ENCODE data around the gene SLC8A1.
A peak's percentile ranks its signal among the peaks of the same experiment; 100 is the strongest.

SLC8A1 gene

GRCh38 chr2:40450796-40451430, 977 bp downstream of the SLC8A1 start:
- TF ChIP-seq, protein P1, sequence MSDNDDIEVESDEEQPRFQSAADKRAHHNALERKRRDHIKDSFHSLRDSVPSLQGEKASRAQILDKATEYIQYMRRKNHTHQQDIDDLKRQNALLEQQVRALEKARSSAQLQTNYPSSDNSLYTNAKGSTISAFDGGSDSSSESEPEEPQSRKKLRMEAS (IDR thresholded peaks at IDR 0.05; ENCODE audit: low read depth, low read length), result no peak
- DNase-seq (ENCODE audit: low read depth), result peak; percentile 13
- no peak overlapping the region for H3K4me3 ChIP-seq (ENCODE audit: low read depth, low read length)

DNA sequence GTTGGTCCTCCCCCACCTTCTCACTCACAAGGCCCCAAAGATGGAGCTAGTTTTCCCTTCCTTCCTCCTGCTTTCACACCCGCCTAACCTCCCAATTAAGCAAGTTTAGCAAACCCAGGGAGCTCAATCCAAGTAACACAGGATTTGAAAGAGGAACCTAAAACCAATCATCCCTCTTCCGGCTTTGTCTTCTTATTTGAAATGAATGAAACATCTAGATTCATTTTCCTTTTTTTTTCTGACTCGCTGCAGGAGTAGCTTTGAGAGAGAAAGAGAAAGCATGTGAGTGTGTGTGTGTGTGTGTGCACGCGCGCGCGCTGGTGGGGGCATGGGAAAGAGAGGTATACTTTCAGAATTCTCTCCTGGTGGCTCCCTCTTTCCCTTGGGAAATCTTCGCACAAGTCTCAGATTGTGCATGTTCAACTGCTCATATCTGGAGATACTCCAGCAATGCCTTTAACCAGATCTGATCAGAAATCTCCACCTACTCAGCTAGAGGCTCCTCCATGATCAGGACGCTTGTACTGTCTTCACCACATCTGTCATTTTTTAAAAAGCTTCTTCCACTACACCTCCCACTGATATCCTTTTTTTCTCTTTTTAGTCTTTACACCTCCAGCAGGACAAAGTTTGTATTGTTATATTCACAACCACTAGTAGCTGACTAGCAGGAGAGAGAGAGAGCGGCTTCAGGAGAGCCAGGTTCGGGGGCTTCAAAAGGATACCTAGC, 1.7 kb downstream of the SLC8A1 start:
- no peak for TF ChIP-seq POLR2A (IDR thresholded peaks at IDR 0.05; ENCODE audit: extremely low read depth, insufficient read length)
- TF ChIP-seq, protein P1 (IDR thresholded peaks at IDR 0.05; ENCODE audit: low read depth, low read length), result no peak
- TF ChIP-seq, protein P2, sequence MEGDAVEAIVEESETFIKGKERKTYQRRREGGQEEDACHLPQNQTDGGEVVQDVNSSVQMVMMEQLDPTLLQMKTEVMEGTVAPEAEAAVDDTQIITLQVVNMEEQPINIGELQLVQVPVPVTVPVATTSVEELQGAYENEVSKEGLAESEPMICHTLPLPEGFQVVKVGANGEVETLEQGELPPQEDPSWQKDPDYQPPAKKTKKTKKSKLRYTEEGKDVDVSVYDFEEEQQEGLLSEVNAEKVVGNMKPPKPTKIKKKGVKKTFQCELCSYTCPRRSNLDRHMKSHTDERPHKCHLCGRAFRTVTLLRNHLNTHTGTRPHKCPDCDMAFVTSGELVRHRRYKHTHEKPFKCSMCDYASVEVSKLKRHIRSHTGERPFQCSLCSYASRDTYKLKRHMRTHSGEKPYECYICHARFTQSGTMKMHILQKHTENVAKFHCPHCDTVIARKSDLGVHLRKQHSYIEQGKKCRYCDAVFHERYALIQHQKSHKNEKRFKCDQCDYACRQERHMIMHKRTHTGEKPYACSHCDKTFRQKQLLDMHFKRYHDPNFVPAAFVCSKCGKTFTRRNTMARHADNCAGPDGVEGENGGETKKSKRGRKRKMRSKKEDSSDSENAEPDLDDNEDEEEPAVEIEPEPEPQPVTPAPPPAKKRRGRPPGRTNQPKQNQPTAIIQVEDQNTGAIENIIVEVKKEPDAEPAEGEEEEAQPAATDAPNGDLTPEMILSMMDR (IDR thresholded peaks at IDR 0.05; ENCODE audit: low read depth, low read length), result no peak
- no peak for TF ChIP-seq MYC (IDR thresholded peaks at IDR 0.05; ENCODE audit: low read depth, low read length)
- peak; percentile 54 for DNase-seq (ENCODE audit: low read depth)
- H3K4me3 ChIP-seq (ENCODE audit: low read depth, low read length), result no peak overlapping the region

- peak; percentile 53 for DNase-seq (ENCODE audit: low read depth)
- no peak overlapping the region for H3K4me3 ChIP-seq (ENCODE audit: low read depth, low read length)
- TF ChIP-seq, protein P1 (IDR thresholded peaks at IDR 0.05; ENCODE audit: low read depth, low read length), result no peak
- TF ChIP-seq POLR2A (IDR thresholded peaks at IDR 0.05; ENCODE audit: extremely low read depth, insufficient read length), result no peak
- TF ChIP-seq, protein P2 (IDR thresholded peaks at IDR 0.05; ENCODE audit: low read depth, low read length), result peak; percentile 65
- no peak for TF ChIP-seq MYC (IDR thresholded peaks at IDR 0.05; ENCODE audit: low read depth, low read length)
These were observed 3.3 kb downstream of the SLC8A1 start for GRCh38 chr2:40448476-40449079.

GRCh38 chr2:40445467-40445866, 6.4 kb downstream of the SLC8A1 start:
- H3K4me3 ChIP-seq (ENCODE audit: low read depth, low read length), result no peak overlapping the region
- TF ChIP-seq, protein P1 (IDR thresholded peaks at IDR 0.05; ENCODE audit: low read depth, low read length), result no peak
- TF ChIP-seq, protein P2 (IDR thresholded peaks at IDR 0.05; ENCODE audit: low read depth, low read length), result no peak
- no peak for TF ChIP-seq POLR2A (IDR thresholded peaks at IDR 0.05; ENCODE audit: extremely low read depth, insufficient read length)
- DNase-seq (ENCODE audit: low read depth), result no peak

- peak; percentile 57 for DNase-seq (ENCODE audit: low read depth)
- H3K4me3 ChIP-seq (ENCODE audit: low read depth, low read length), result no peak overlapping the region
- TF ChIP-seq, protein P2 (IDR thresholded peaks at IDR 0.05; ENCODE audit: low read depth, low read length), result no peak
- TF ChIP-seq MYC (IDR thresholded peaks at IDR 0.05; ENCODE audit: low read depth, low read length), result no peak
- TF ChIP-seq, protein P1 (IDR thresholded peaks at IDR 0.05; ENCODE audit: low read depth, low read length), result no peak
- no peak for TF ChIP-seq POLR2A (IDR thresholded peaks at IDR 0.05; ENCODE audit: extremely low read depth, insufficient read length)
These were observed 11.1 kb downstream of the SLC8A1 start for GRCh38 chr2:40440835-40441234.

GRCh38 chr2:40439473-40439872, 12.4 kb downstream of the SLC8A1 start:
- no peak for DNase-seq (ENCODE audit: low read depth)
- H3K4me3 ChIP-seq (ENCODE audit: low read depth, low read length), result no peak overlapping the region
- TF ChIP-seq, protein P2 (IDR thresholded peaks at IDR 0.05; ENCODE audit: low read depth, low read length), result no peak
- TF ChIP-seq MYC (IDR thresholded peaks at IDR 0.05; ENCODE audit: low read depth, low read length), result no peak
- TF ChIP-seq, protein P1 (IDR thresholded peaks at IDR 0.05; ENCODE audit: low read depth, low read length), result no peak
- TF ChIP-seq POLR2A (IDR thresholded peaks at IDR 0.05; ENCODE audit: extremely low read depth, insufficient read length), result no peak
